SHP77 treated with DMSO at 0.1 percent for 48 hours (cell line): ENCODE data around the gene HBS1L.

Source experiments
- DNase-seq: peaks from one replicate; lab custom pipeline; 2025; lab: John Stamatoyannopoulos, UW

Gene HBS1L

DNA sequence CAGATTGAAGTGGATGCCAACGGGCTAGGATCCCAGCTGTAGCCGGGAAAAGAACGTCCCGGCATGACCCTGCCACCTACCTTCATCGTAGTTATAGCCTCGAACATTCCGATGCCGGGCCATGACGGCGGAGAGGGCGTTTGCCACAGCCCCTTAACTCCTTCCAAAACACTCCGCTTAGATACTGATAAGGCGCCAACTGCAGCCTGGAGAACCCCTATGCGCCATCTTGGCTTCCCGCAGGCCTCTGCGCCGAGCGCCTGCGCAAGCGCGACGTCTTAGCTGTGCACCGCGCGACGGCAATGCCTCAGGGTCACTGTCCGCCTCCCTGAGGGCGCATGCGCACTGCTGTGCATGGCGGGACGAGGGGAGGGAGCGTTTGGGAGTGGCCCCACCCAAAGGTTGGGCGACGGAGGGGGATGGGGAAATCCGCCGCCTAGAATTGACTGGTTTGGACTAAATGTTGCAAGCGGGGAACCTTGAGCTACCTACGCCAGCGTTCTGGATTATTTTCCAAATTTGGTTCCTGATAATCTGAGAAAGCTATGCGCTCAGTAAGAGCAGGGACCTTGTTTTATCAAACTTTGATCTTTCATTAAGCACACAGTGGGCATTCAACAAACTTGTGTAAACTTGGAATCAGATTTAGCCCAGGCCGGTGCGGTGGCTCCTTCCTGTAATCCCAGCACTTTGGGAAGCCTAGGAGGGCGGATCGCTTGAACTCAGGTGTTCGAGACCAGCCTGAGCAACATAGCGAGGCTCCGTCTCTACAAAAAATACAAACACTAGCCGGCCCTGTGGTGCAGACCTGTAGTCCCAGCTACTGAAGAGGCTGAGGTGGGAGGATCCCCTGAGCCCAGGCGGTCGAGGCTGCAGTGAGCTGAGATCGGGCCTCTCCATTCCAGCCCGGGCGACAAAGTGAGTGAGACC, at the start of gene HBS1L:
Gene HBS1L, minus strand, starts transcription at position 254 of the 930 bp plus-strand sequence. Its CDS starts 131 bp downstream, at position 123.
- peak; percentile 94 for DNase-seq

DNA sequence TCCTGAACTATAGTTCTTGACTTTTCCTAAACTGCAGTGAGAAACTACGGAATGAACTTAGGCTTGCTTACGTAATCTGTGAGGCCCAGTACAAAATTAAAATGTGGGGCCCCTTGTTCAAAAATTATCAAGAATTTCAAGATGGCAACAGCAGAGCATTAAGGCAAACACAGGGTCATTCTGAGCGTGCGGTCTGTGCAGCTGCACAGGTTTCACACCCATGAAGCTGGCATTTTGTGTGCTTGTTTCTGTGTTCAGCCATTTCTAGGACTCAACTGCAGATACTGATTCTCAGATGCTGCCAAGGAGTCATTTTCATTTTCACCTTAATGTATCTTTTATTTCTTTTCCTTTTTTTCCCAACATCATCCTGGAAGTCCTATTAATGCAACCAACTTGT, 49.6 kb upstream of the HBS1L start:
- DNase-seq, result no peak

DNA sequence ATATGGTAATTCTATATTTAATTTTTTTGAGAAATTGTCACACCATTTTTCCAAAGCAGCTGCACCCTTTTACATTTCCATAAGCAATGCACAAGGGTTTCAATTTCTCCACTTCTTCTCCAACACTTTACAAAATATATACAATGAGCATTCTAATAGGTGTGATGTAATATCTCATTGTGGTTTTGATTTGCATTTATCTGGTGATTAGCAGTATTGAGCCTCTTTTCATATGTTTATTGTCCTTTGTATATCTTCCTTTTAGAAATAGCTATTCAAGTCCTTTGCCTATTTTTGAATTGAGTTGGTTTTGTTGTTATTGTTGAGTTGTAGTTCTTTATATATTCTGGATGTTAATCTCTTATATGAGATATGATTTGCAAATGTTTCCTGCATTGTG, 47.6 kb upstream of the HBS1L start:
- no peak for DNase-seq

DNA sequence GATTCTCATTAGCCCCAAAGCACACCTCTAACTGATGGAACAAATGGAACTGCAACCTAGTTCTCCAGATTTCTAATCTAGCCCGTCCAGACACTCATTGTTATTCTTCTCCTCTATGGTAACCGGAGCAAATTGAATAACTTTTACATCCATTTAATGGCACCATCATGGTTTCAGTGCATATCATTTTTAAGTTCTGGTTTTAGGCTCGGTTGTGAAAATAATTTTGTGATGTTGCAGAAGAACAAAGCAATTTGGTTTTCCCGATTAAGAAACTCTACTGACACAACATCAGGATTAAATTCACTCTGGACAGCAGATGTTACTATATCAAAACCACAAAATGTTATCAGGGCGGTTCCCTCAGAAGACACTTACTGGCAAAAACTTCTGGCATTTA, 42.5 kb upstream of the HBS1L start:
- no peak for DNase-seq

DNA sequence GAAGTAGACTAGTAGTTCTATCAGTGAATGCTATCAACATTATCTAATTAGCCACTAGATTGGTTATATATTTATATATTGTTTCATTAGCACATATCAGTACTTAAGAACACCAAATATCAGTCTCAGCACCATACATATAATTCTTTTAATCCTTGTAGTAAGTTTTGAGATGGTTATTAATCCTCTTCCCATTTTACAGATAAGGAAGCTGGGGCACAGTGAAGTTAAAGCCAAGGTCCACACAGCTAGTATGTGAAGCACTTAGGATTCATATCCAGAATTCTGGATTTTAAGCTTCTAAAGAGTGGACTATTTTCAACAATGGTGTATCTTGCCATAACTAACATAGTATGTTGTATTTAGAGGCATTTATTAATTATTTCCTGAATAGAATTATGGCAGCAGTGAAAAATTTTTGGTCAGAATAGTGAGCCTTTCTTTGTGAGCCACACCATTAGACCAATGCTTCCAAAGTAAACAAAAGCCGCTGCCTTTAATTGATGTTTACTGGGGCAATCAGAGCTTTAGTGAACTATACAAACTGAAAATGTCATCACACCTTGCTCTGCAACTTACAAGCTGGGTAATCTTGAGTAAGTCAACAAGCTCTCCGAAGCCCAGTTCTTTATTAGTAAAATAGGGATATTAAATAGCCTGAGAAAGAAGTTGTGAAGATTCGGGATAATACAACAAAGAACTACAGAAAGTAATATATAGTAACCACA, 41.9 kb upstream of the HBS1L start:
- DNase-seq, result no peak

DNA sequence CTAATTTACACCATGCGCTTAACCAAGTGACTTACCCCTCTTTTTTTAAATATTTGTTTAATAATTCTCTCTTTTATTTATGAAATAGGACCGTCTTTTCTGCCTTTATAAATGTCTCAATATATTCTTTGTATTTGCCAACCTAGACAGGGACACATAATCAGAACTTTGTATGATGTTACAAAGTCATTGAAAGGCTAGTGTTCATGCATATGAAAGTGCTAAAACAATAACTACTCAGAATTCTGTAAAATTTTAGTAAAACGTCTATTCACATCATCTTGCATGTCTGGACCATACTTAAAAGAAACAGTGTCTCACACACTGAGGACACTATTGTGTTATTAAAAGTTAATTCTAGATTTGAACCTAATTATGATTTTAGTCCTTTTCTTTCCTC, 41.1 kb upstream of the HBS1L start:
- no peak for DNase-seq

DNA sequence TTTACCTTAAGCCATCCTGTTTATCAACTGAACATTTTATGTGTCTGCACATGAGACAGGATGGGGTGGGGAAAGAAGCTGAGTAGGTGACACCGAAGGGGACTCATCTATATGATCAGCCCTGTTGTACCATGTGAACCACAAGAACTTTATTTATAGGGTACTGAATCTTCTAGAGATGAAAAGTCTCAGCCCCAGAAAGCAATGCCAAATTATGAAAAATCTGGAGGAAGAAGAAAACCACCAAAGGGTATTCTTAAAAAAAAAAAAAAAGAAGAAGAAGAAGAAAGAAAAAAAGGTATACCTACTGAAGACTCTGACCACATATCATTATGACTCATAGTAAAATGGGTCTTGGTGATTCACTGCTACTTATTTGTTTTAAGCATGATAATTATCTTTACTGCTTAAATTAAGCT, 39.8 kb upstream of the HBS1L start:
- no peak for DNase-seq

DNA sequence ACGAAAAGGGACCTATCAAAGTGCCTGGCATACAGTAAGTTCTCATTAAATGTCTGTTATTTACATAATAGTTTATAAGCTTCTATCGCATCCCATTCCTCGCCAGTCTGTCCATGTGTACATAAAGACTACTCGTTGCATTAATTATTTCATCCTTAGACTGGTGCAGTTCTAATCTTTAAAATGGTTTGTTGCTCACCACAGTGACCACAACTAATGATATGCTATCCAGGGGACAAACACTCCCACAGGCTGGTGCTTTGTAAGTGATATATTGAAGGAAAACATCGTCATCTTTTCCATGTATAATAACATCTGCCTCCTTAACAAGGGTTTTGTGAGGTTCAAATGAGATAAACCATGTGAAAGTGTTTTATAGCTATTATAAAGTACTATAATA, 39.0 kb upstream of the HBS1L start:
- no peak for DNase-seq

DNA sequence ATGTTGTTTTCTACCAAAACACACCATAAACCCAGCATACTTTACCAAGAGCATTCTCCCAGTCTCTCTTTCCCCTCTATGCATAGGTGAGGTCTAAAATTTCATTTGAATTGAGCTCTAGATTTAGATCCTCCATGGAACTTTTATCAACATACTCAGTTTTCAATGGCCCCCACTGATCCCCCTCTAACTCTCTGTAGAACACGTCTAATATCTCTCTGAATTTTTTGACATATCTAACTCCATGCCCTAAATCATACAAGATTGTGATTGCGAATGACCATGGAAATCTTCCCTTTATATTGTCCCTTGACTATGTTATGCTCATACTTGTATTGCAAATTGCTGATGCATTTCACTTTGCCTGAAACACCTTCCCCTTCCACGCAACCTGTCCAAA, 38.1 kb upstream of the HBS1L start:
- no peak for DNase-seq

DNA sequence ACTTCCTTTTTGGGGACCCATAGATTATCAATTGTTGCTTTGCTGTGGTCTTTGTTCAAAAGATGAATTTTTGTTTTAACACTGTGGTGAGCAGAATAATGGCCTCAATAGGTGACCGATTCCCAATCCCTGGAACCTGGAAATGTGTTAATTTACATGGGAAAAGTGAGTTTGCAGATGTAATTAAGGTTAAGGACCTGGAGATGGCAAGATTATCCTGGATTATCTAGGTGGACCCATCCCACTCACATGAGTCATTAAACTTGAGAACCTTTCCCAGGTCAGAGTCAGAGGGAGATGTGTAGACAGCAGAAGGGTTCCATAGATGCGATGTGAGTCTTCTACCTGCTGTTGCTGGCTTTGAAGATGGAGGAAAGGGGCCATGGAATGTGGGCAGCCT, 36.2 kb upstream of the HBS1L start:
- DNase-seq, result no peak

DNA sequence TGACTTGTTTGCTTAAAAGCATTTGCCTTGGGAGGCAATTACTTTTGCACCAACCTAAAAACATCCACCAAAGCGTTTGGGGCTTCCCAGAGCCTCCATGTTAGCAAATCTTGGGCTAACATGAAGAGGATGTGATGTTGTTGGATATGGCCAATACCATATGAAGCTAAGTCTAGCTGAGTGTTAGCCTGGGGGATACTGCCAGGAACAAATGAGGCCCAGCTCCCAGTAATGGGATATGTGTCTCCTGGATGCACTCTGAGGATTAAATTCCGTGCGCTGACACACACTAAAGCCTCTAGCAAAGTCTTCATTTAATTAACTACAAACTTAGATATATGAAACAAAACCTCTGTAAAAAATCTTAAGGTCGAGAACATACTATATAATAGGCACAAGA, 35.3 kb upstream of the HBS1L start:
- no peak for DNase-seq

DNA sequence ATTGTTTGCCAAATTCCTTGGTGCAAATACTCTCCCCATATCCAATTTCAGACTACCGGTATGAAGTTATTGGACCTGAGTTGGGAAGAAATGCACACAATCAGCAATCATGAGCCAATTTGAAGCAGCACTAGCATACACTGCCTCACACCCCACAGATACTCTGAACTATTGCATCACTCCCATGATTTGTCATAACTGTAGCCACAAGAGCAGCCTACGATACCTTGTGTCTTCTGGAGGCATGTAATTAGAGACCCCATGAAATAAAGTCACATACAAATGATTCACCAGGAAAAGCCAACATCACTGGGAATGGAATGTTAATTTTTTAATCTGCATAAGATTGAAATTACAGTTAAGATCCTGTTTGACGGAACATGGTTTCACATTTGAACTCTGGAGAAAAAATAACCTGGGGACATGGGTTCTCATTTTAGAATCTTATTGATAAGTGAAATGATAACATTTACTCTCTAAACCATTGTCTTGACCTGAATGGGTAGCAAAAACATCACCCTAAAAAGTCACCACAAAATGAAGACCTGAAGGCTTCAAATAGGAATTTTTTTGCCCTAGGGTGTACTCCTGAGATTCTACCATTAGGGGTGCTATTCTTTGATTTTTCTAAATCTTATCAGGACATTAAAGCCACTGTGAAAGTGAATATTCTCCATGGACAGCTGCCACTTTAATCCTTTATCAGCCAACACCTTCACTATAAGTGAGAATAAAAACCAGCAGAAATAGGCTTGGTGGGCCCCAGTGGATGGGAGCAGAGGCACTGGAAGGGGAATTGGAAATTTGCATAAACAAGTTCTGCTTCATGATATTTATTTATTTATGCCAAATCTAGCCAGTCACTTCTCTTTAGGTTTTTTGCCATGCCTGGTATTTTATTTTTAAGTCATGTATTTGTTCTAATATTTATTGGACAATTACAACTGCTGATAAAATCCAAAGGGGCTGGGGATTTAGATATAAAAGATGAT, 34.5 kb upstream of the HBS1L start:
- no peak for DNase-seq

DNA sequence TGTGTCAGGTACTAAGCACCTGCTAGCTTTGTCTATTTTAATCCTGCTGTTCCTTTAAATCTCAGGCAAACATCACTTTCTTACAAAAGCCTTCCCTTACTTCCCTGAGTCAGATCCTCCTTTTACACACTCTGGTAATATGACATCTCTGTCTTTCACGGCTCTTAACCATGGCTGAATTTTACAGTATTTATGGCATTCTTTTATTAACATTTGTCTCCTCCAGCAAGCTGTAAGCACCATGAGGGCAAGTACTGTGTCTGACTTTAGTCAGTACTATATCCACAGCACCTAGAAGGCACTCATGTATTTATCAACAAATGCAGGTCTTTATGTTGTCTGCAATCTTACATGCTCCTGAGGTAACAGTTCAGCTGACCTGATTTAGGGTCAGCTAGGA, 33.7 kb upstream of the HBS1L start:
- DNase-seq, result no peak

DNA sequence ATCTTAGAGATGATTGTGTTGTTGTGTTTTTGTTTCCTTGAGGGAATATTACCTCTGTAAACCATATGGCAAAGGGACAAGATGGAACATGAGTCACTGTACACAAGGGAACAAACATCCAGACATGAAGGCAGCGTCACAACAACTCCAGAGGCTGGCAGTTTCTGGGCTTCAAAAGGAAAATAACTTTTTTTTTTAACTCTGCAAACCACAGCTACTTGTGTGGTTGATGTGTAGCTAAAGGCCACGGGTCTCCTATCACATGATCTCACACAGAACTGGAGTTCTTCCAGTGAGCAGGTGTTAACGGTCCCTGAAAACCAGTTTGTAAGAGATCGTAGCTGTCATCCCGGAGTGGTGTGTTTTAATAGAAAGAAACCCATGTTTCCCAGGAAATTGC, 33.2 kb upstream of the HBS1L start:
- DNase-seq, result no peak

DNA sequence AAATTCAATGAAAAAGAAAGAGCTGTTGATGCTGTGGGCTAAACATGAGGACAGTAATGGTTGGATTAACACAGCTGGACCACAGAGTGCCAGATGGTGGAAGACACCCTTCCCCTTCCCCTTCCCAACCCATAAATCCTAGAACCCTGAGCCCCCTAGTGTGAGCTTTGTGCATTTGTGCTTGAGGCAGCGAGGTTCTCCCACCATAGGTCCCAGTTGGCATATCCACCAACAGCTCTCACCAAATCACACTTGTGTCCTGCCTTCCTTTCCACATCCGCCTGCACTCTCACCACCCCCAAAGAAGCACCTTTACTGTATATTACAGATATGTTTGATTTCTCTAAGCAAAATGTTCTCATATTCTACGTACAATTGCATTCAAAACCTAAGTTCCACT, 32.8 kb upstream of the HBS1L start:
- no peak for DNase-seq

DNA sequence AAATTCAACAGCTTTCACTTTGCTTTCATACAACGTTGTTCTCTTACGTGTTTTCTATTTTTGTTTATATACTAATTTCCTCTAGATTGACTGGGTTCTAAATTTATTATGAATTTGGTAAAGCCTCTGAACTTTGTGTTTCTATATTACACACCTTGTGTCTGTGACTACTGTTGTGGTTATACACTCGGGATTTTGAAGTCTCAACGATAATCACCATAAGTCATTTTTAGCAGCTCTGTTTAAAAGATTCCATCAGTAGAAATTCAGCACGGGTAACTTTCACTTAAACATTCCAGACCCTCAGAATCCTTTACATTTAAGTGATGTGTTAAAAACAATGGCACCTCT, 31.8 kb upstream of the HBS1L start:
- no peak for DNase-seq

DNA sequence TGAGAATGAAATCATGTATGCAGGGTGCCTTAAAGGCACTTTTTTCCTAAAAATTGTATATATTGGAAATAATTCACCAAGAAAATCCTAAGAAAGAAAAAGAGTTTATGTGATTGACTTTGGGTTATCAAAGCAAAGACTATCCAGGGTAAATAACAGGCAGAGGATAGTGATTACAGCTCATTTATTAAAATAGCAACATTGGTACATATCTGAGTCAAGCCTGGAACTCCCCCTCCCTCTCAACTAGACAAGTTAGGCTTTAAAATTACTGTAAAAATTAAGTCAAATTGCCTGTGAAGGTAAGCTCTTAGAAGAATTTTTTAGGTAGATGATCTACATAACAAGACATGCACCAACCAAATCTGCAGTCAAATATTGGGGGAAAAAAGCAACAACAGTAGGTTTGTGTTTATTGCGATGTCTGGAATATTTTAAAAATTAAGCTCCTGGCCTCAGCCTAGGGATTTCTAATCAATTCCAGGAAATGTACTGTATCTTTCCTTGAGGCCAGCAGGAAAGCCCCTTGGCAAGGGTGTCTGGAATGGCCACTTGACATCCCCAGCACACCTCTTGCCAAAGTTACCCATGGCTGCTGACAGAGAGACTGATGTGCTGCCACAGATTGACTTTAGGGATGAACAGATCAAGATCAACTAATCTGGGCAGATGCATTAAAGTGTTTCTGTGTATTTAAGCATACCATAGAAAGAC, 31.2 kb upstream of the HBS1L start:
- no peak for DNase-seq

DNA sequence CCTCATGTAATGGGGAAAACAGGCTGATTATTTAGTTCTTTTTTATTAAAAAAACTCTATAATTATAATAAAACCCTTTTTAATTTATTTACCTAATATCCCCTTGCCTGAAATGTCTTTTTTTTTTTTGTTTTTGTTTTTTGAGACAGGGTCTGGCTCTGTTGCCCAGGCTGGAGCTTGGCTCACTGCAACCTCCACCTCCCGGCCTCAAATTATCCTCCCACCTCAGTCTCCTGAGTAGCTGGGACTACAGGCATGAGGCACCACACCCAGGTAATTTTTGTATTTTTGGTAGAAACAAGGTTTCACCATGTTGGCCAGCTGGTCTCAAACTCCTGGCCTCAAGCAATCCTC, 30.3 kb upstream of the HBS1L start:
- DNase-seq, result no peak

DNA sequence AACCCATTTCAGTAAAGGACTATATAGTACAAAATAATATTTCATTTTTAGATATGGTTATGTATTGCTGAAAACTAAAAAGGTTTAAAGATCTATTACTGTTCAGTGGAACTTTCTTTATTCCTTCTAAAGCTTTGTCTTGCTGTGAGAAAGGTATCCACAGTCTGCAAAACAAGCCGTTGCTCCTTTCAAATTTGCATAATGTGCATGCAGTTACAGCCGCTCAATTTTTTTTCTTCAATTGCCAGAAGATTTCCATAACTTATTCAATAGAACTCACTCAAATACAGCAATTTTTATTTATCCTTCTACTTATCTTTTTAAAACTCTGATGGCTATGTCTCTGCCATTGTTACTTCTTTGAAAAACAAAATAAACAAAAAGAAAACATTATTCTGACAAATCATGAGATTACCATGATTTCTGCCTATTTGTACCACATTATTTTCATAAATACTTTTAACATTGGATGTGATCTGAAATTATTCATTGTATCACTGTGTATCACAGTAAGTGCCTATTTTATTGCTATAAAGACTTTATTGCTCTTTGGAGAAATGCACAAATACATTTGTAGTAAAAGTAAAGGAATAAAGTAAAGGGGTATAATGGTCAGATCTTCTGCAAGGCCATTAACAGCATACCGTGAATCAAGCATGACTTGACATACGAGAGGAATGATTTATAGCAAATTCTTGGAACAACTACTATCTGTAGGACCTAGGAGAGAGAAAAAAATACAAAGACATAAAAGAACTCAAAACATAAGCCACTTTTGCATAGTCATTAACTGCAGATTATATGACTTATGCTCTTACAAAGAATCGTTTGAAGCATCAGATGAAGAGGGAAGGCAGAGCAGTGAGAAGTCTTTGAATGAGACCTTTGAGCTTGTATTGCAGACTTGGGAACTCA, 29.6 kb upstream of the HBS1L start:
- DNase-seq, result no peak

DNA sequence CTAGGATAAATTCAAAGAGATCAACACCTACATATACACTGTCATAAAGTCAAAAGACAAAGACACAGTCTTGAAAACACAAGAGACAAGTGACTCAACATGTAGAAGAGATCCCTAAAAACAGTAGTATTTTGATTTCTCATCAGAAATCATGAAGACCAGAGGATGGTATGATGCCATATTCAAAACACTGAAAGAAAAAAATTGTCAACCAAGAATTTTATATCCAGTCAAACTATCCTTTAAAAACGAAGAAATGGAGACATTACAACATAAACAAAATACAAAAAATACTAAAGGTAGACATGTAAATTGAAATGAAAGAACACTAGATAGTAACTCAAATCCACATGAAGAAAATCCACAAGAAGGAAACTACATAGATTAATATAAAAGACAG, 27.3 kb upstream of the HBS1L start:
- no peak for DNase-seq

DNA sequence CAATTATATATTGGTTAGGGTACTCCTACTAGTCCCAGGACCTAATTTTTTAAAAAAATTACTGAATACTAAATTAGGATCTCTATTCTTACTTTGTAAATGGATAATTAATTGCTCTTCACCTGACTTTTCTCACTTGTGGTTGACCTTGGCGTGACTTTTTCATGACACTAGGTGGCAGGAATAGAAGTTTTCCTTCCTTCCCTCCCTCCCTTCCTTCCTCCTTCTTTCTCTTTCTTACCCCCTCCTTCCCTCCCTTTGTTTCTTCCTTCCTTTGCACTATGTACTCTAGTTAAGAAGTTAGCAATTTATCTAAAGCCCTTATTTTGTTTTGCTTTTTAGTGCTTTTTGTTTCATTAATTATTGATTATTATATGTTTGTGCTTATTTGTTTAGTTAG, 20.4 kb upstream of the HBS1L start:
- no peak for DNase-seq
